HG03342 (cell line): Measurements from ENCODE around the gene LHX5.

ENCODE experiments used
- ATAC-seq: cut with Tn5 transposase; IDR thresholded peaks from one replicate; pipeline ENCODE4 v1.9.1; 2021; ENCODE audit warnings: mild to moderate bottlenecking, moderate library complexity; ENCODE audit not compliant: unreplicated experiment

LHX5 gene

GRCh38 chr12:113420996-113421595, 50.6 kb downstream of the LHX5 start:
- ATAC-seq, result no peak

GRCh38 chr12:113418213-113418879, 53.3 kb downstream of the LHX5 start:
- no peak for ATAC-seq

GRCh38 chr12:113416091-113416754, 55.4 kb downstream of the LHX5 start:
- ATAC-seq, result no peak

- ATAC-seq, result no peak
Measured at GRCh38 chr12:113414519-113415038, 57.1 kb downstream of the LHX5 start.

GRCh38 chr12:113413488-113413939, 58.2 kb downstream of the LHX5 start:
- no peak for ATAC-seq
